PFSK-1 (cell line): ENCODE data around the gene MED9.

Experiments used
- FOXP2 ChIP-seq: optimal IDR thresholded peaks from 2 replicates; pipeline ENCODE3; 2011; ENCODE audit warnings: borderline replicate concordance, control low read depth, inconsistent platforms; ENCODE audit not compliant: insufficient read depth; ENCODE audit errors: extremely low read length, extremely low read depth
- POLR2AphosphoS5 ChIP-seq: IDR thresholded peaks from 2 replicates; pipeline ENCODE4 v1.6.1; 2012; ENCODE audit warnings: low read depth, mild to moderate bottlenecking, control low read depth, low read length, moderate library complexity
- REST ChIP-seq, 2 experiments: IDR thresholded peaks; 2 replicates each; pipeline versions ENCODE4 v1.6.1 to v1.8.0; 2011 to 2012; ENCODE audit warnings: low read depth in 2 of 2, low read length in 2 of 2, control low read depth in 1 of 2, inconsistent platforms in 1 of 2, mild to moderate bottlenecking in 1 of 2, moderate library complexity in 1 of 2; ENCODE audit not compliant: insufficient read depth in 1 of 2
- SIN3A ChIP-seq: IDR thresholded peaks from 2 replicates; pipeline ENCODE4 v1.6.1; 2012; ENCODE audit warnings: mild to moderate bottlenecking, low read length, moderate library complexity, borderline replicate concordance; ENCODE audit not compliant: insufficient read depth
- TAF1 ChIP-seq: IDR thresholded peaks from 2 replicates; pipeline ENCODE4 v1.6.1; 2012; ENCODE audit warnings: low read length, control low read depth, borderline replicate concordance; ENCODE audit not compliant: insufficient read depth

Gene MED9

GRCh38 chr17:17457680-17458079 is 19.1 kb upstream of the MED9 start:
- no peak for TF ChIP-seq POLR2AphosphoS5
- TF ChIP-seq FOXP2, result no peak
- no peak for TF ChIP-seq REST (IDR thresholded peaks at IDR 0.05; ENCODE audit: insufficient read depth in 1 of 2, low read depth in 2 of 2, low read length in 2 of 2)
- no peak for TF ChIP-seq TAF1
- TF ChIP-seq SIN3A, result no peak

DNA sequence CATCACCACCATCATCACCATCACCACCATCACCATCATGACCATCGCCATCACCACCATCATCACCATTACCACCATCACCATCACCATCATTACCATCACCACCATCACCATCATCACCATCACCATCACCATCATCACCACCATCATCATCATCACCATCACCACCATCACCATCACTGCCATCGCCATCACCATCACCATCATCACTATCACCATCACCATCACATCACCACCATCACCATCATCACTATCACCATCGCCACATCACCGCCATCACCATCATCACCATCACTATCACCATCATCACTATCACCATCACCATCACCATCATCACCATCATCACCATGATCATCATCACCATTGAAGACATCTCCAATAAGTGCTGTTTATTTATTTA is 16.8 kb upstream of the MED9 start:
- TF ChIP-seq TAF1, result no peak
- no peak for TF ChIP-seq POLR2AphosphoS5
- no peak for TF ChIP-seq REST (IDR thresholded peaks at IDR 0.05; ENCODE audit: insufficient read depth in 1 of 2, low read depth in 2 of 2, low read length in 2 of 2)
- no peak for TF ChIP-seq FOXP2
- TF ChIP-seq SIN3A, result no peak

GRCh38 chr17:17462048-17462824 is 14.6 kb upstream of the MED9 start:
- TF ChIP-seq REST (IDR thresholded peaks at IDR 0.05; ENCODE audit: insufficient read depth in 1 of 2, low read depth in 2 of 2, low read length in 2 of 2) (no peak), SIN3A (no peak), TAF1 (no peak), FOXP2 (no peak), POLR2AphosphoS5 (no peak)

DNA sequence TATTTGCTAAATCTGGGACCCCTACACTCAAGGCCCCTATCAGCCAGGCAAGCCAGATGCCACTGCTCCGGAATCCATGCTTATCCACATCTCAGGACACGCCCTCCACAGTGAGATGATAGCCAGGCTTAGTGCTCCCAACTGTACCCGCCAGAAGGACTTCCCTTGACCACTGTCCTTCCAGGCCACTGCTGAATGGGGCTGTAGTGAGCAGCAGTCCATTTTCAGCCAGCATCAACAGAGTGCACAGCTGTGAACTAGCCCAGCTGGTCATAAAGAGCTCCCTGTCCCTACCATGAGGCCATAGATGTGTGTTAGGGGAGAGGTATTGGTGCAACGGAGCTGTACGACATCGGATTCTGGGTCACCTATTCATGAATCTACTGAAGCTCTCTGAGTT is 13.0 kb upstream of the MED9 start:
- TF ChIP-seq REST (IDR thresholded peaks at IDR 0.05; ENCODE audit: insufficient read depth in 1 of 2, low read depth in 2 of 2, low read length in 2 of 2), result no peak
- TF ChIP-seq FOXP2, result no peak
- no peak for TF ChIP-seq TAF1
- TF ChIP-seq POLR2AphosphoS5, result no peak
- no peak for TF ChIP-seq SIN3A
